ENCODE results near the gene ZNF230.

The ZNF230 gene

GRCh38 chr19:44002566-44003460, at the start of gene ZNF230:
Gene ZNF230, plus strand, starts transcription at chr19:44002957. Its CDS starts 4,122 bp downstream, at chr19:44007079.
- DNase-seq = peak; percentile 98

GRCh38 chr19:43956827-43957226, 45.9 kb upstream of the ZNF230 start:
- DNase-seq = no peak

GRCh38 chr19:43957891-43958290, 44.9 kb upstream of the ZNF230 start:
- no peak for DNase-seq

- no peak for DNase-seq
These were observed 42.3 kb upstream of the ZNF230 start for GRCh38 chr19:43960411-43960810.

- DNase-seq = no peak
These were observed 36.6 kb upstream of the ZNF230 start for GRCh38 chr19:43966079-43966694.

GRCh38 chr19:43976732-43977131, 26.0 kb upstream of the ZNF230 start:
- DNase-seq = no peak

GRCh38 chr19:43983544-43983911, 19.2 kb upstream of the ZNF230 start:
- DNase-seq = no peak

GRCh38 chr19:43983912-43984686, 18.7 kb upstream of the ZNF230 start, which contains the start of gene ZNF155:
Gene ZNF155, plus strand, starts transcription at chr19:43984188. Its CDS starts 4,356 bp downstream, at chr19:43988544.
- peak; percentile 93 for DNase-seq

GRCh38 chr19:43984687-43985000, 18.1 kb upstream of the ZNF230 start:
- DNase-seq = peak; percentile 8

- DNase-seq = no peak
These were observed 5.0 kb upstream of the ZNF230 start for GRCh38 chr19:43997631-43998290.

- no peak for DNase-seq
These were observed 568 bp upstream of the ZNF230 start for GRCh38 chr19:44002212-44002565.

- DNase-seq = peak; percentile 51
These were observed 778 bp downstream of the ZNF230 start for GRCh38 chr19:44003461-44004009.

GRCh38 chr19:44005973-44006372, 3.2 kb downstream of the ZNF230 start:
- no peak for DNase-seq

- DNase-seq = no peak
These were observed 4.7 kb downstream of the ZNF230 start for GRCh38 chr19:44007473-44007872.

GRCh38 chr19:44010468-44010867, 7.7 kb downstream of the ZNF230 start:
- DNase-seq = no peak

GRCh38 chr19:44019498-44019897, 16.7 kb downstream of the ZNF230 start:
- no peak for DNase-seq

GRCh38 chr19:44021221-44021620, 18.5 kb downstream of the ZNF230 start:
- DNase-seq = no peak

GRCh38 chr19:44024900-44025216, 22.1 kb downstream of the ZNF230 start:
- no peak for DNase-seq

GRCh38 chr19:44025217-44025936, 22.6 kb downstream of the ZNF230 start, which contains the start of gene ZNF222:
Gene ZNF222, plus strand, starts transcription at chr19:44025379. Its CDS starts 58 bp downstream, at chr19:44025437.
- peak; percentile 93 for DNase-seq

- peak; percentile 31 for DNase-seq
These were observed 23.9 kb downstream of the ZNF230 start for GRCh38 chr19:44026622-44027021.

GRCh38 chr19:44032001-44032610, 29.3 kb downstream of the ZNF230 start:
- DNase-seq = no peak

- DNase-seq = no peak
These were observed 39.4 kb downstream of the ZNF230 start for GRCh38 chr19:44042147-44042546.
